RWPE1 (cell line): ENCODE measurements around the gene GJB2.
"Not testable (repeated sequence)": the region's sequence is repeated elsewhere in the genome, so short reads cannot be mapped to it uniquely, and the experiment has no call there.

ENCODE experiments used
- CTCF ChIA-PET: fragments of 350-600 bp; sonication (Branson Sonifier 250); formaldehyde crosslinking; extraction: SDS; loops from one replicate; lab custom pipeline; 2021; lab: Yijun Ruan, JAX
- POLR2A ChIA-PET: fragments of 400-600 bp; formaldehyde crosslinking; extraction: SDS; loops from one replicate; lab custom pipeline; 2020; ENCODE audit warnings: antibody characterized with exemption; ENCODE audit not compliant: low non-redundant PET; lab: Yijun Ruan, JAX
- DNase-seq: peaks from one replicate; pipeline ENCODE4 v3.0.0; 2012; ENCODE audit warnings: low spot score
- H3K27ac ChIP-seq: fragments of 450-650 bp; 2 replicates; pipeline ENCODE4 v1.5.1; 2017
- CTCF ChIP-seq: fragments of 450-650 bp; conservative IDR thresholded peaks from 2 replicates; pipeline ENCODE4 v1.5.1; 2017; ENCODE audit warnings: low read depth, mild to moderate bottlenecking

GJB2 gene

GRCh38 chr13:20157151-20157796 lies 35.5 kb downstream of the GJB2 start:
- ChIA-PET POLR2A (no interaction called here), CTCF (interaction anchor here (0.6 kb wide), 3 partner anchors 51 to 565 kb away, joined by 3 to 5 read pairs (median 3); no protein-coding TSS in a partner anchor)
- no peak for TF ChIP-seq CTCF
- no peak overlapping the region for H3K27ac ChIP-seq
- DNase-seq = no peak

DNA sequence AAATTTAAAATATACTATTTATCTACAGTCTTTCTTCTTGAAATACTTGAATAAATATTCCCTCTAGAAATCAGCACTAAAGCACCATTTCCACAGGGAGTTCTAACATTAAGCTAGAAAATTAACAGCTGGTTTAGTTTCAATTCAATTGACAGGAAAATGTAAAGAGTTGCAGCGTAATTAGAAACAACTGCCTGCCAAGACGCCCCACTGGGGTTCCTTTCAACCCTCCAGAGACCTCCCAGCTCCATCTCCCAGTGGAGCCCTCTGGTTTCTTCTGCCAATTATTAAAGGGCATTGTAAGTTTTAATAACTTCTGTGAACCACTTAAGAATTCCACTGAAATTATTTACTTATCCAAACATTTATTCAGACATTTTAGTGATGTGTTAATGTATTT lies 36.0 kb downstream of the GJB2 start:
- CTCF ChIA-PET = interaction anchor here (0.6 kb wide), 1 partner anchor 50 kb away, joined by 3 read pairs; no protein-coding TSS in a partner anchor
- no peak for DNase-seq
- no peak overlapping the region for H3K27ac ChIP-seq
- no peak for TF ChIP-seq CTCF
- POLR2A ChIA-PET = no interaction called here

DNA sequence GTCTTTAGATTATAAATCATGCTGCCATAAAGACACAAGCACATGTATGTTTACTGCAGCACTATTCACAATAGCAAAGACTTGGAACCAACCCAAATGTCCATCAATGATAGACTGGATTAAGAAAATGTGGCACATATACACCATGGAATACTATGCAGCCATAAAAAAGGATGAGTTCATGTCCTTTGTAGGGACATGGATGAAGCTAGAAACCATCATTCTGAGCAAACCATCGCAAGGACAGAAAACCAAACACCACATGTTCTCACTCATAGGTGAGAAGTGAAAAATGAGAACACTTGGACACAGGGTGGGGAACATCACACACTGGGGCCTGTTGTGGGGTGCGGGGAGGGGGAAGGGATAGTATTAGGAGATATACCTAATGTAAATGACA lies 39.4 kb downstream of the GJB2 start:
- POLR2A ChIA-PET = not testable (repeated sequence)

GRCh38 chr13:20151612-20152011 lies 41.1 kb downstream of the GJB2 start:
- CTCF ChIA-PET = no interaction called here
- DNase-seq = no peak
- no peak for TF ChIP-seq CTCF
- POLR2A ChIA-PET = no interaction called here
- H3K27ac ChIP-seq = no peak overlapping the region

More for the DNA sequence above, 39.4 kb downstream of the GJB2 start:
- CTCF ChIA-PET = interaction anchor here (1.1 kb wide), 1 partner anchor 26 kb away, joined by 3 read pairs; no protein-coding TSS in a partner anchor
- not testable (repeated sequence) for DNase-seq, H3K27ac ChIP-seq

GRCh38 chr13:20151016-20151415 lies 41.7 kb downstream of the GJB2 start:
- CTCF ChIA-PET = no interaction called here
- no peak for TF ChIP-seq CTCF
- POLR2A ChIA-PET = no interaction called here

GRCh38 chr13:20150561-20150960 lies 42.2 kb downstream of the GJB2 start:
- H3K27ac ChIP-seq = no peak overlapping the region
- DNase-seq = no peak
- ChIA-PET CTCF (no interaction called here), POLR2A (no interaction called here)
- TF ChIP-seq CTCF = no peak

More at GRCh38 chr13:20151016-20151415, 41.7 kb downstream of the GJB2 start:
- H3K27ac ChIP-seq = no peak overlapping the region
- no peak for DNase-seq

DNA sequence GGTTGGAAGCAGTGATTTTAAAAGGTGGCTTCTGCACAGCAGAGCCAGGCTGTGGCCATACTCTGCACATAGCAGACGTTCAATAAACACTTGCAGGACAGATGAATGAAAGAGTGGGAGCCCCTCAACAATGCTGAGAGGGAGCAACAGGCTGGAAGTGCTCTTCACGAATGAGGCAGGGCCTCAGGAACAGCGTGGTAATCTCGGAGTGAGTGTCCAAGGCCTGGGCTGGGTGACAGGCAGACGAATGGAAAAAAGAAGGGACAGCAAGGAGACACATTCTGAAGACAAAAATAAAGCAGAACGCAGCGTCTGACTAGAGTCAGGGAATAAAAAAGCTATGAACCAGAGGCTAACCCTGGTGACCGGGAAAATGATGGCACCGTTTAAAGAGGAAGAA lies 43.0 kb downstream of the GJB2 start:
- no peak for TF ChIP-seq CTCF
- ChIA-PET CTCF (interaction anchor here (0.6 kb wide), 1 partner anchor 33 kb away, joined by 4 read pairs; no protein-coding TSS in a partner anchor), POLR2A (interaction anchor here (0.6 kb wide), 1 partner anchor 221 kb away, joined by 4 read pairs; no protein-coding TSS in a partner anchor)
- H3K27ac ChIP-seq = no peak overlapping the region
- no peak for DNase-seq
